Progenitor cell of endocrine pancreas (in vitro differentiated cells): Measurements from ENCODE around the gene CREBL2. TPM values are rescaled to one million over a fixed set of nuclear protein-coding genes. Genes with fewer than 3 reads are reported as not detected.

Experiments
- DNase-seq: peaks from one replicate; pipeline ENCODE4 v3.0.0; 2021; ENCODE audit warnings: low spot score; ENCODE audit not compliant: unreplicated experiment
- H3K27ac Mint-ChIP-seq: 2 replicates; pipeline ENCODE4 v1.8.0; 2021; ENCODE audit warnings: mild to moderate bottlenecking, moderate library complexity, mixed read lengths
- H3K27me3 Mint-ChIP-seq: 2 replicates; pipeline ENCODE4 v1.8.0; 2021; ENCODE audit warnings: mixed read lengths
- H3K36me3 Mint-ChIP-seq: 2 replicates; pipeline ENCODE4 v1.8.0; 2022; ENCODE audit warnings: mixed read lengths; ENCODE audit not compliant: insufficient read depth
- H3K4me1 Mint-ChIP-seq: 2 replicates; pipeline ENCODE4 v1.8.0; 2021; ENCODE audit warnings: low read depth, mixed read lengths
- H3K4me3 Mint-ChIP-seq: 2 replicates; pipeline ENCODE4 v1.8.0; 2021; ENCODE audit warnings: low read depth, mild to moderate bottlenecking, moderate library complexity, mixed read lengths
- H3K9me3 Mint-ChIP-seq: 2 replicates; pipeline ENCODE4 v1.8.0; 2021; ENCODE audit warnings: low read depth, mixed read lengths
- total RNA-seq: library from RNA; stranded (reverse); gene quantifications from 2 replicates; pipeline ENCODE4 v1.2.1, GENCODE V29; 2021
- TF ChIP-seq, protein P1 (sequence below): fragments of 200-600 bp; sonication (generic); IDR thresholded peaks from one replicate; pipeline ENCODE4 v1.5.0; 2021; ENCODE audit warnings: antibody characterized with exemption, mild to moderate bottlenecking; ENCODE audit not compliant: unreplicated experiment

CREBL2 gene
- total RNA-seq, 1 donor from 2014 or later = 18.5 TPM

DNA sequence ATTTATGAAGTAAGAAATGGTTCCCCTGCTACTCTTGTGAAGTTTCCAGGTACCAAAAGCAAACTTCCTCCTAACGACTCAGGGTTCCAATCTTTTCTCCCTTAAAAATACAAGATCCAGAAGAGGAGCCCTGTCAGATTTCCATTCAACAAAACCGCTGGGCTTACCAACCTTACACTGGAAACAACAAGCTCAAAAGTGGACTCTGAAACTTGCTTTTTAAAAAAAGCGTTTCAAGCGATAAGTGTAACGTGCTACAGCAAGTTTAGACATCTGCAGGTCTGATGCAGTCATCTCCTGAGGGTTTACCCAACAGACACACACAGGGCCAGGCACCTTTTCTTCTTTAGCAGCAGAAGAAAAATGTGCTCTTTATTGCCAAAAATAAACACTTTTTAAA lies 6.9 kb upstream of the CREBL2 start:
- DNase-seq = no peak
- no peaks in the 10 kb centered on the region for H3K36me3 Mint-ChIP-seq
- no peaks in the 10 kb centered on the region for H3K9me3 Mint-ChIP-seq
- no peaks in the 10 kb centered on the region for H3K4me1 Mint-ChIP-seq
- TF ChIP-seq, protein P1, sequence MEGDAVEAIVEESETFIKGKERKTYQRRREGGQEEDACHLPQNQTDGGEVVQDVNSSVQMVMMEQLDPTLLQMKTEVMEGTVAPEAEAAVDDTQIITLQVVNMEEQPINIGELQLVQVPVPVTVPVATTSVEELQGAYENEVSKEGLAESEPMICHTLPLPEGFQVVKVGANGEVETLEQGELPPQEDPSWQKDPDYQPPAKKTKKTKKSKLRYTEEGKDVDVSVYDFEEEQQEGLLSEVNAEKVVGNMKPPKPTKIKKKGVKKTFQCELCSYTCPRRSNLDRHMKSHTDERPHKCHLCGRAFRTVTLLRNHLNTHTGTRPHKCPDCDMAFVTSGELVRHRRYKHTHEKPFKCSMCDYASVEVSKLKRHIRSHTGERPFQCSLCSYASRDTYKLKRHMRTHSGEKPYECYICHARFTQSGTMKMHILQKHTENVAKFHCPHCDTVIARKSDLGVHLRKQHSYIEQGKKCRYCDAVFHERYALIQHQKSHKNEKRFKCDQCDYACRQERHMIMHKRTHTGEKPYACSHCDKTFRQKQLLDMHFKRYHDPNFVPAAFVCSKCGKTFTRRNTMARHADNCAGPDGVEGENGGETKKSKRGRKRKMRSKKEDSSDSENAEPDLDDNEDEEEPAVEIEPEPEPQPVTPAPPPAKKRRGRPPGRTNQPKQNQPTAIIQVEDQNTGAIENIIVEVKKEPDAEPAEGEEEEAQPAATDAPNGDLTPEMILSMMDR = no peak
- no peak overlapping the region for H3K4me3 Mint-ChIP-seq
- no peak overlapping the region for H3K27ac Mint-ChIP-seq
- peaks cover 2% of the 10 kb centered on the region for H3K27me3 Mint-ChIP-seq

DNA sequence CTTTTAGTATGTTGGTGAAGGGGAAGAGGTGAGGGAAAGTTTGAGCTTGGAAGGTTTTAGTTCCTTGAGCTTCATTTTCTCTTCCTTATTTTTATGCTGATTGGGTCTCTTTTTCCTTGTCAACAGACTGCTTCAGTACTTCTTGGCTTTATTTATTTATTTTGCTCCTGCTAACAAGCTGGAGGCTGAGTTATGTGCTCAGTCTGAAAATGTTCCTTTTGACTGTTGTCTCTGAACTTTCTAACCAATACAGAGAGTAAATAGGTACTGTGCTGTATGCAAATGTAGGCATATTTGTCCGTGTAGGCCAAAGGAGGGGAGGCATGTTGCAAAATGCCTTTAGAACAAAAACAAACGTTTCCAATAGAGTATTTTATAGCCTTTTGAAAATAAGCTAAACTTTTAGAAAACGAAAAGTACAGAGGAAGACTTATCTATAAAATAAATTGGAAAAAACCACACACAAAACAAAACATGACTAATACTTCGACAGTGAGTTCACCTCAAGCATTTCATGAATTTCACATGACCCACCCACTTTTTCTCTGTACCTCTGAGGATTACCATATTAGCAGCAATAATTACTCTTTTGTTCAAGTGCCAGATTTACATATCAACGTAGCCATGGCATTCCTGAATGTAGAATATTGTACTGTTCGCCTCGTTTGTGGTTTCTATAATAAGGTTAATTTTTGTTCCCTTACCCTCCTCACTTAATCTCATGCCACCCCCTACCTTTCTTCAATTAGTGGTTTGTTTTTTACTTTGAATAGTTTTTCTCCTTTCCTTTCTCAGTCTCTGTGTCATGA lies 4.7 kb upstream of the CREBL2 start:
- Mint-ChIP-seq H3K27ac (no peak overlapping the region), H3K9me3 (no peaks in the 10 kb centered on the region), H3K36me3 (no peaks in the 10 kb centered on the region), H3K4me3 (no peak overlapping the region), H3K4me1 (peaks cover 6% of the 10 kb centered on the region), H3K27me3 (no peaks in the 10 kb centered on the region)
- TF ChIP-seq, protein P1 = no peak
- DNase-seq = no peak

DNA sequence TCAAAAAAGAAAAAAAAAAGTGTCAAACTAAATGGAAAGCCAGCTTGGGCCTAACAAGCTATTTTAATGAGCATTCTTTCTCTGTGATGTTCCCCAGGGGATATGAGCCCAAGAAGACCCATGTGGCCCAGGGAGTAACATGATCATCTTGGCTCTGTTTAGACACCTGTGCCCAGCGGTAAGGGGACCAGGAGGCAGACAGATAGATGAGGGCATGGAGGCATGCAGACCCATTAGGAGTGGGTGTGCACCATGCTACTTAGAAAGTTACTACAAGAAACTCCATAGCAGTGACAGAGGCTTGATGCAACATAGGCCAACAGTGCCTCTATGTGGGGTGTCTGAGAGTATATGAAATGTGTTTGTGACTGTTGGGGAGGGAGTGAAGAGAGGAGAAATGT lies 3.1 kb upstream of the CREBL2 start:
- no peak for DNase-seq
- Mint-ChIP-seq H3K9me3 (no peaks in the 10 kb centered on the region), H3K27ac (no peak overlapping the region), H3K4me1 (peaks cover 16% of the 10 kb centered on the region), H3K27me3 (no peaks in the 10 kb centered on the region), H3K36me3 (peaks cover under 1% of the 10 kb centered on the region), H3K4me3 (no peak overlapping the region)
- TF ChIP-seq, protein P1 = no peak

DNA sequence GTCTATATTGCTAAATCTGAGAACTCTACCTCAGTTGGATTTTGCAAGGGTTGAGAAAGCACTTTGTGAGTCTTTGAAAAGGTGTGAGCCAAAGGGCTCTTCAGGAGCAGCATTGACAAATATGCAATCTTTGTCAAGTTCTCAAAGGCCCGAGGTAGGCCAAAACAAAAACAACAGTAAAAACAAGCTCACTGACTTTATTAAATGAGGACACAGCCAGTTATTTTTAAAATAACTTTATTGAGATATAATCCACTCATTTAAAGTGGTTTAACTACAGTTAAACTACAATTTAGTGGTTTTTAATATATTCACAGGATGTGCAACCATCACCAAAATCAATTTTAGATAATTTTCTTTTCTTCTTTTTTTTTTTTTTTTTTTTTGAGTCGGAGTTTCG lies 2.0 kb upstream of the CREBL2 start:
- Mint-ChIP-seq H3K27me3 (no peaks in the 10 kb centered on the region), H3K4me3 (no peak overlapping the region), H3K4me1 (peaks cover 18% of the 10 kb centered on the region), H3K36me3 (peaks cover 2% of the 10 kb centered on the region), H3K9me3 (no peaks in the 10 kb centered on the region), H3K27ac (no peak overlapping the region)
- no peak for DNase-seq
- TF ChIP-seq, protein P1 = no peak

DNA sequence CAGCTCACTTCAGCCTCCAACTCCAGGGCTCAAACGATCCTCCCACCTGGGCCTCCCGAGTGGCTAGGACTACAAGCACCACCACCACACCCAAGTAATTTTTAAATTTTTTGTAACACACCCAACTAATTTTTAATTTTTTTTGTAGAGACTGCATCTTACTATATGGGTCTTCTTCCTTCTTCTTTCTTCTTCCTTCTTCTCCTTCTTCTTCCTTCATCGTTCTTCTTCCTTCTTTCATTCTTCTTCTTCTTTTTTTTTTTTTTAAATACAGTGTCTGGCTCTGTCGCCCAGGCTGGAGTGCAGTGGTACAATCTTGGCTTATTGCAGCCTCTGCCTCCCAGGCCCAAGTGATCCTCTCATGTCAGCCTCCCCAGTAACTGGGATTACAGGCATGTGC lies 965 bp upstream of the CREBL2 start:
- no peaks in the 10 kb centered on the region for H3K9me3 Mint-ChIP-seq
- H3K4me3 Mint-ChIP-seq = peak overlapping the region; percentile 92
- no peak for DNase-seq
- peaks cover 18% of the 10 kb centered on the region for H3K4me1 Mint-ChIP-seq
- no peaks in the 10 kb centered on the region for H3K27me3 Mint-ChIP-seq
- H3K36me3 Mint-ChIP-seq = peaks cover 2% of the 10 kb centered on the region
- peak overlapping the region; percentile 97 for H3K27ac Mint-ChIP-seq
- TF ChIP-seq, protein P1 = no peak
